Rectal smooth muscle tissue (tissue), 1 donor: ENCODE measurements around the gene KIF20A.

Source experiments
- H3K27ac ChIP-seq: one replicate; pipeline ENCODE4 v1.7.0; 2013; ENCODE audit warnings: low read depth, low read length, inconsistent platforms
- H3K27me3 ChIP-seq: one replicate; pipeline ENCODE4 v1.7.0; 2013; ENCODE audit warnings: low read length; ENCODE audit not compliant: control insufficient read depth, insufficient read depth
- H3K36me3 ChIP-seq: one replicate; pipeline ENCODE4 v1.7.0; 2013; ENCODE audit warnings: low read length; ENCODE audit not compliant: control insufficient read depth, insufficient read depth
- H3K4me1 ChIP-seq: one replicate; pipeline ENCODE4 v1.7.0; 2013; ENCODE audit warnings: low read length; ENCODE audit not compliant: control insufficient read depth, insufficient read depth
- H3K4me3 ChIP-seq: one replicate; pipeline ENCODE4 v1.7.0; 2013; ENCODE audit warnings: low read length
- H3K9ac ChIP-seq: one replicate; pipeline ENCODE4 v1.7.0; 2013; ENCODE audit warnings: low read length

KIF20A gene

DNA sequence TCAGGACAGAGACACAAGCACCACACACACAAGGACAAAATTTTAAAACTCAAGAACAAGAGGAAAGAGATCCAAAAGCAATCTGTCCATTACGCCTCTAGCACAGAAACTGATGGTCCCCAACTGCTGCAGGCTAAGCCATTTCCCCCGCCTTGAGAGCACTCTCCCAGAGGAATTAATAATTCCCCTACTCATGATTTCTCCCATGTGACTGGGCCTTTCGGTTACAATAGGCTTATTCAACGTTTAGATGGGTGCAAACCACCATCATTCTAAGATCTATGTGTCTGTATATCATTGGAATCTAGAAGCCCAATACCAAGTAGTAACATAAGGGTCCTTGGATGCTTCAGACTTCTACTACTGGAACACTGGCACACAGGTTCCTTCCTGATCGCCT lies 19.2 kb upstream of the KIF20A start:
- H3K27ac ChIP-seq, result no peak overlapping the region
- H3K9ac ChIP-seq, result no peak overlapping the region
- H3K4me1 ChIP-seq, result no peaks in the 10 kb centered on the region
- H3K27me3 ChIP-seq, result no peaks in the 10 kb centered on the region
- H3K4me3 ChIP-seq, result no peak overlapping the region
- peaks cover 56% of the 10 kb centered on the region for H3K36me3 ChIP-seq

DNA sequence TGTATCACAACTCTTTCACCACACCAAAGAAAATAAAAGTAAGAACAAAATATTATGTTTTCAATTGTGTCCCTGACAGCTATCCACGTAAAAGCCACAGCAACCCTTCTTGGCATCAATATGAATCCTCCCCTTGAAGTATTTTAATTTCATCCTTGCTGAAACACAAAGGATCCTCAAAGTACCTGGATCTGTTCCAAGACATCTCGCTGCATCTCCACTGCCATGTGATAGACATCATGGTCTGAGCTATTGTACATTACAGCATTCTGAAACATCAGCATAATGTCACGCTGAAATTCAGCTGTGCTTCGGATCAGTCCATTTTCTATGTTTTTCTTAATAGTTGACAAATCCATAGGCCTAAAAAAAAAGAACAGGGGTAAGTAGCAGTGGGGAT lies 18.2 kb upstream of the KIF20A start:
- Histone ChIP-seq H3K27ac (no peak overlapping the region), H3K36me3 (peaks cover 66% of the 10 kb centered on the region), H3K4me3 (no peak overlapping the region), H3K27me3 (no peaks in the 10 kb centered on the region), H3K4me1 (no peaks in the 10 kb centered on the region), H3K9ac (no peak overlapping the region)

DNA sequence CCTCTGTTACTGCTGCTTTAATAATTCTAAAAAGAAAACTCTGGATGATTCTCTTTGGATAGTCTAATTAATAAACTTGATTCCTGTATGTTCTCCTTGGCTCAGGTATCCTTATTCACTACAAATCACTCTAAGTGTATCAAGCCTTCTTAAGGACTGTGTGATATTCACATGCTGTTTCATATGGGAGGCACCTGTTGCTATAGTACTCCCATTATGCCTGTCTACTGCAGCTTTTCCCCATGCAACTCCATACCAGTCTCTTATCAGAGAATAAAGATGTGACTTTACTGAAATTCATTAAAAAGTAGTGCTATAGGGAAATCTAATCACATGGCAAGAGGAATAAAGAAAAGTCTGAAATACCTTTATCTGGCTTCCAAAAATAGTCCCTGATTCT lies 15.2 kb upstream of the KIF20A start:
- Histone ChIP-seq H3K4me3 (no peak overlapping the region), H3K36me3 (peaks cover 68% of the 10 kb centered on the region), H3K27ac (no peak overlapping the region), H3K4me1 (no peaks in the 10 kb centered on the region), H3K27me3 (no peaks in the 10 kb centered on the region), H3K9ac (no peak overlapping the region)

DNA sequence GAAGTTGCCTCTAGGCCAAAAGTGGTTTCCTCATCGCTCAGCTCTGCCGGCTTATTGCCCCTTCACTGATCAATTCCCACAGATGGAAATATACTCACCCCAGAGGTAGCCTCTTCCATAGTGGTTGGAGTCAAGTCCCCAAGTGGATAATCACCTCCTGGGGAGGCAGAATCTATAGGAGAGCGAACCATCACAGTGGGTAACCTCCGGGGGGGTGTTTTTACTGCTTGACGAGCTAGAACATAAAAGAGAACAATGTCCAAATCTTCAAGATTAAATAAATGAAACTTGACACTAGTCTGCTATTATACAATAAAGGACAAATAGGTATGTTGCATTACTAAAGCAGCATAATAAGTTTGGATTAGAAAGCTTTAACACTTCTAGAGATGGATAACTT lies 9.8 kb upstream of the KIF20A start:
- H3K4me1 ChIP-seq, result no peaks in the 10 kb centered on the region
- no peak overlapping the region for H3K9ac ChIP-seq
- H3K27ac ChIP-seq, result no peak overlapping the region
- no peak overlapping the region for H3K4me3 ChIP-seq
- peaks cover 48% of the 10 kb centered on the region for H3K36me3 ChIP-seq
- H3K27me3 ChIP-seq, result no peaks in the 10 kb centered on the region

DNA sequence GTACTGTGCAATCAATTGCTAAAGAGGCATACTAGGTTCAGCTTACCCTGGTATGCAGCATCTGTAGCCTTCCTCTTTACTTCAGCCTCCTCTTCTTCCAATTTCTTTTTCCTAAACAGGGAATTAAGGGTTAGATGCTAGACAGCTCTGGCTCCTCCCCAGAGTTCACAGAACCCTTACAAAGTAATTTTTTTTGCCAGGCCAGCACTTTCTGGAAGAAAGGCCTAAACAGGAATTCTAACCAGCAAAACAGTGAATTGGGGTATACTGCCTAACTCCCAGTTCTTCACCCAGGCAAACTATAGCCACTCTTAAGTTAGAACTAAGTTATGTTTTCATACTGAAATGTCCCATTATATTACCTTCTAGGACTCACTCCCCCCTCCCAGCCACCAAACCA lies 8.6 kb upstream of the KIF20A start:
- Histone ChIP-seq H3K4me1 (no peaks in the 10 kb centered on the region), H3K27me3 (no peaks in the 10 kb centered on the region), H3K27ac (no peak overlapping the region), H3K4me3 (no peak overlapping the region), H3K9ac (no peak overlapping the region), H3K36me3 (peaks cover 41% of the 10 kb centered on the region)

DNA sequence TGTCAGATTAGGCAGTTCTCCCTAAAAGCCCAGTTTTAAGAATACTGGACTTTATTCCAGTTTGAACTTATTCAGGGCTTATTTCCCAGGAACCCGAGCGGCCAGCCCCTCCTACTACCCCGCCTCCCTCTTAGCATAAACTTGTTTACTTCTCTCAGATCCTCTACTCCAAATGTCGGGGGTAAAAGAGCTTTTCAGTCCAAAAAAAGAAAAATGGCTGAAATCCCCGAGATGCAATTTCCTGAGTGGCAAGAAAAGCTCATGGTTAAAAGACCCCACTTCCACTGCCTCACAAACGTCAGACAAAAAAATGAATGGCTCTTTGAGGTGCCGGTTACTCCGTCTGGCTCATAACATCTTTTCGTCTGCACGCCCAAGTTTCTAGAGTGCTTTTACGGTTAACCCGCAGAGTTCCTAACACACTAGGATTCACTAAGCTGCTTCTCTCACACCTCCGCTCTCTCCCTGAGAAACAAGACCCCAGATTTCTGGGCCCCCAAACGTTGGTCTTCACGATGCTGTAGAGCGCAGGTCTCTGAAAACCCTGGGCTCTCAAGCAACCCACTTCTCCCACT lies 884 bp upstream of the KIF20A start:
- Histone ChIP-seq H3K9ac (peak overlapping the region; percentile 71), H3K27me3 (no peaks in the 10 kb centered on the region), H3K27ac (peak overlapping the region; percentile 89), H3K4me3 (peak overlapping the region; percentile 97), H3K4me1 (peaks cover 6% of the 10 kb centered on the region), H3K36me3 (peaks cover 3% of the 10 kb centered on the region)

DNA sequence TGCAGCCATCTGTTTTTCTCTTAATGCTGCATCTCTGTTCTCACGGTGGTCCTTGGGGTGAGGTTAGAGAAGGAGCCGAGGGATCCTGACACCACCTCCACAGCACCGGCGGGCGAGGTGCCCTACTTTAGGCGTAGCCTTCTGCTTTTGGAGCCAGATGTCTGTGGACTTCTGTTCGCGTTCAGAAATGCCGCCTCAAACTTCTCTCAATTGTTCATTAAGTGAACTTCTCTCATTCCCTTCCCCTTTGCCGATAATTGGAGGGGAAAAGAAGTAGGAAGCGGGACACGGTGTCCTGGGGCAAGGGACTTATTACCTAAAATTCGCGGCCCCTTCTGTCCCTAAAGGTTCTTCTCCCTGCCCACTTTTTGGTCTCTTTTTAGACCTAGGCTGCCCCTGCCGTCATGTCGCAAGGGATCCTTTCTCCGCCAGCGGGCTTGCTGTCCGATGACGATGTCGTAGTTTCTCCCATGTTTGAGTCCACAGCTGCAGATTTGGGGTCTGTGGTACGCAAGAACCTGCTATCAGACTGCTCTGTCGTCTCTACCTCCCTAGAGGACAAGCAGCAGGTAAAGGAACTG lies 455 bp downstream of the KIF20A start:
- Histone ChIP-seq H3K9ac (no peak overlapping the region), H3K27me3 (no peaks in the 10 kb centered on the region), H3K27ac (no peak overlapping the region), H3K36me3 (peaks cover 3% of the 10 kb centered on the region), H3K4me3 (peak overlapping the region; percentile 54), H3K4me1 (peaks cover 6% of the 10 kb centered on the region)

DNA sequence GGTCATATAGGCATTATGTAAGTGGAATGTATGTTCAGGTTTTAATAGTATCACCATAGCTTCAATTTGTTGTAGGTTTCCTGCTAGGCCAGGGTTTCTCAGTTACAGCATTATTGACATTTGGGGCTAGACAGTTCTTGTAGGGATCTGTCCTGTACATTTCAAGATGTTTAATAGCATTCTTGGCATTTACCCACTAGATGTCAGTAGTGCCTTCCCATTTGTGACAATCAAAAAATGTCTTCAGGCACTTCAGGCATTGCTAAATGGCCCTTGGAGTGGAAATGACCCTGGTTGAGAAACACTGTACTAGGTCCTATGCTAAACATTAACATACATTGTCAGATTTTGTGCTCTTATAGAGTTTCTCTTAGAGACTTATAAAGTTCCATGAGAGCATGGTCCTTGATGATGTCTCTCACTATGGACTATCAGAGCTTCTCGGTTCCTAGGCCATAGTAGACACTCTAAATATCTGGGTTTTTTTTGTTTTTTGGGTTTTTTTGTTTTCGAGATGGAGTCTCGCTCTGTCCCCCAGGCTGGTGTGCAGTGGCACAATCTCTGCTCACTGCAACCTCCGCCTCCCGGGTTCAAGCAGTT lies 1.4 kb downstream of the KIF20A start:
- Histone ChIP-seq H3K36me3 (no peaks in the 10 kb centered on the region), H3K4me1 (peaks cover 6% of the 10 kb centered on the region), H3K9ac (no peak overlapping the region), H3K27ac (no peak overlapping the region), H3K27me3 (no peaks in the 10 kb centered on the region), H3K4me3 (no peak overlapping the region)

DNA sequence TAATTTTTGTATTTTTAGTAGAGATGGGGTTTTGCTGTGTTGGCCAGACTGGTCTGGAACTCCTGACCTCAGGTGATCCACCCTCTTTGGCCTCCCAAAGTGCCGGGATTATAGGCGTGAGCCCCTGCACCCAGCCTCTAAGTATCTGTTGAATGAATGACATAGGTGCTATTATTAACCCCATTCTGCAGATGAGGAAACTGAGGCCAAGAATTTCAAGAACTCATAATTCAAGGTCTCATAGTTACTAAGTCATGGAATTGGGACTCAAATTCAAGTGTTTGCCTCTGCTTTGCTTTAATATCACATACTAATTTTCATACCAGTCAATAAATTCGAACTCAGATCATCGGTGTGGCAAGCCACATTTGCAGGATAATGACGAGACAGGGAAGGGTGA lies 1.9 kb downstream of the KIF20A start:
- Histone ChIP-seq H3K4me3 (no peak overlapping the region), H3K4me1 (peaks cover 6% of the 10 kb centered on the region), H3K36me3 (no peaks in the 10 kb centered on the region), H3K27me3 (no peaks in the 10 kb centered on the region), H3K27ac (no peak overlapping the region), H3K9ac (no peak overlapping the region)

DNA sequence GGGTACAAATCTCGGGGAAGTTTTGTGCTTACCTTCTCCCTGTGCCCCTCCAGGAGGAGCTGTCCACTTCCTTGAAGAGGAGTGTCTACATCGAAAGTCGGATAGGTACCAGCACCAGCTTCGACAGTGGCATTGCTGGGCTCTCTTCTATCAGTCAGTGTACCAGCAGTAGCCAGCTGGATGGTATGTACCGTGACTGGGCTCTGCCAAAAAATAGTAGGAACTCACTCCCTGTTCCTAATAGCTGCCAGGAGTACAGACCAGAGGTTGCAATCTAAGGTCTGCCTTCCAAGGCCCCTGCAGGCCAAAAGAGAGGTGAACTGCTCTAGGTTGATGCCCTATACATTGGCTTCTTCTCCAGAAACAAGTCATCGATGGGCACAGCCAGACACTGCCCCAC lies 3.9 kb downstream of the KIF20A start:
- peaks cover 6% of the 10 kb centered on the region for H3K4me1 ChIP-seq
- no peak overlapping the region for H3K9ac ChIP-seq
- no peaks in the 10 kb centered on the region for H3K27me3 ChIP-seq
- no peak overlapping the region for H3K27ac ChIP-seq
- H3K4me3 ChIP-seq, result no peak overlapping the region
- no peaks in the 10 kb centered on the region for H3K36me3 ChIP-seq

DNA sequence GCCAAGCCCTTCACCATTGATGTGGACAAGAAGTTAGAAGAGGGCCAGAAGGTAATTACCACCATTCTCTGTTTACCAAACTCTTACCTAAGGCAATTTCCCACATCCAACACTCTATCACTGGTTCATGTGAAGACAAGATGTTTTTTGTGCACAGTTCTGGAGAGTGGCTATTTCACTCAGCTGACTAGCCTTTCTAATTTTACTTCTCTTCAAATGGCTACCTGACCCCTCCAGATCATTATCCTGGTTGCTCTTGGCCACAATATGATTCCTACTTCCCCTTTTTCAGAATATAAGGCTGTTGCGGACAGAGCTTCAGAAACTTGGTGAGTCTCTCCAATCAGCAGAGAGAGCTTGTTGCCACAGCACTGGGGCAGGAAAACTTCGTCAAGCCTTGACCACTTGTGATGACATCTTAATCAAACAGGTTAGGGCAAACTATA lies 7.1 kb downstream of the KIF20A start:
- Histone ChIP-seq H3K27ac (no peak overlapping the region), H3K4me1 (no peaks in the 10 kb centered on the region), H3K9ac (no peak overlapping the region), H3K36me3 (peaks cover 15% of the 10 kb centered on the region), H3K4me3 (no peak overlapping the region), H3K27me3 (no peaks in the 10 kb centered on the region)

DNA sequence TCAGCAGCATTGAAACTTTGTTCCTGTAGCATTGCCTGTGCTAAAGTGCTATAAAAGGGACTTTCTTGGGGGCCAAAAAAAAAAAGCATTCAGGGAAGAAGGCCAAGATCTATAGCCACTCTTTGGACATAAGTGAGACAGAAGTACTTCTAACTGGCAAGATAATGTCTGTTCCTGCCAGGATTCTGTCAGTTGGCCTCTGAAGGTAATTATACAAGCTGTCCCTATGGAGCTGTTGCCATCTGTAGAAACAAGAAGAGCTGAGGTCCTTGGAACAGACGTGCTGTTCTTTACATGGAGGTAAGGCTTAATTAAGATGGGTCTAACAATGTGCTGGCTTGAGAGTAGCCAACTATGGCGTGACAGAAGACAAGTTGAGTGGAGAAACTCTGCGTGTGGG lies 9.7 kb downstream of the KIF20A start:
- H3K36me3 ChIP-seq, result peaks cover 26% of the 10 kb centered on the region
- no peak overlapping the region for H3K4me3 ChIP-seq
- H3K27me3 ChIP-seq, result no peaks in the 10 kb centered on the region
- H3K27ac ChIP-seq, result no peak overlapping the region
- no peak overlapping the region for H3K9ac ChIP-seq
- no peaks in the 10 kb centered on the region for H3K4me1 ChIP-seq

DNA sequence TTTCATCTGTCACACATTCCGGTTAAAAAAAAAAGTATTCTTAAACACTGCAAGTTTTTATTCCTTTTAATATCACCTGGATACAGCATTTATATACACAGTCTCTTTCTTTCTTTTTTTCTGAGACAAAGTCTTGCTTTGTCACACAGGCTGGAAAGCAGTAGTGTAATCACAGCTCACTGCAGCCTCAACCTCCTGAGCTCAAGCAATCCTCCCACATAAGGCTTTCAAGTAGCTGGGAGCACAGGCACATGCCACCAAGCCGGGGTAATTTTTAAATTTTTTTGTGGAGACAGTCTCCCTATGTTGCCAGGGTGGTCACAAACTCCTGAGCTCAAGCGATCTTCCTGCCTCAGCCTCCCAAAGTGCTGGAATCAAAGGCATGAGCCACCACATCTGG lies 13.9 kb downstream of the KIF20A start:
- H3K9ac ChIP-seq, result no peak overlapping the region
- no peak overlapping the region for H3K4me3 ChIP-seq
- peaks cover 26% of the 10 kb centered on the region for H3K36me3 ChIP-seq
- H3K4me1 ChIP-seq, result no peaks in the 10 kb centered on the region
- no peaks in the 10 kb centered on the region for H3K27me3 ChIP-seq
- H3K27ac ChIP-seq, result no peak overlapping the region
